Natural killer cell (primary cell): ENCODE measurements around the gene CHCHD4. TPM values are rescaled to one million over a fixed set of nuclear protein-coding genes. Genes with fewer than 3 reads are reported as not detected.

Source experiments
- ATAC-seq, 3 donors: fragments of 150-1000 bp in 2 of 3; fragments of 200-7000 bp in 1 of 3; cut with Tn5 transposase; 1 replicate in 1 of 3; 2 replicates in 2 of 3; pipeline ENCODE4 v1.10.0; 2021; ENCODE audit warnings: mild to moderate bottlenecking in 2 of 3, moderate library complexity in 2 of 3
- DNase-seq, 2 donors: peaks; one replicate each; pipeline versions ENCODE4 v3.0.0 to v3.0.0-alpha.2; 2013 to 2021; ENCODE audit warnings: mixed read lengths in 1 of 2
- H3K27ac ChIP-seq: one replicate; pipeline ENCODE4 v1.5.1; 2013; ENCODE audit warnings: mild to moderate bottlenecking, low read length
- H3K27me3 ChIP-seq: one replicate; pipeline ENCODE4 v1.6.1; 2013; ENCODE audit warnings: low read length; ENCODE audit not compliant: control insufficient read depth, insufficient read depth
- H3K36me3 ChIP-seq: one replicate; pipeline ENCODE4 v1.6.1; 2013; ENCODE audit warnings: low read length; ENCODE audit not compliant: control insufficient read depth, insufficient read depth
- H3K4me1 ChIP-seq: one replicate; pipeline ENCODE4 v1.6.1; 2013; ENCODE audit warnings: low read length; ENCODE audit not compliant: control insufficient read depth, insufficient read depth
- H3K4me3 ChIP-seq: one replicate; pipeline ENCODE4 v1.5.1; 2013; ENCODE audit warnings: low read length
- H3K9me3 ChIP-seq: one replicate; pipeline ENCODE4 v1.6.1; 2013; ENCODE audit warnings: low read length; ENCODE audit not compliant: control insufficient read depth, insufficient read depth
- H3K27ac Mint-ChIP-seq, 2 donors: one replicate each; pipeline ENCODE4 v1.8.0; 2022; ENCODE audit warnings: mild to moderate bottlenecking in 2 of 2, mixed read lengths in 2 of 2, moderate library complexity in 1 of 2
- H3K27me3 Mint-ChIP-seq, 2 donors: one replicate each; pipeline ENCODE4 v1.8.0; 2022; ENCODE audit warnings: low read depth in 2 of 2, mixed read lengths in 2 of 2
- H3K36me3 Mint-ChIP-seq: one replicate; pipeline ENCODE4 v1.8.0; 2022; ENCODE audit warnings: mixed read lengths
- H3K4me1 Mint-ChIP-seq, 2 donors: one replicate each; pipeline ENCODE4 v1.8.0; 2022; ENCODE audit warnings: mixed read lengths in 2 of 2
- H3K4me3 Mint-ChIP-seq: one replicate; pipeline ENCODE4 v1.8.0; 2022; ENCODE audit warnings: mild to moderate bottlenecking, moderate library complexity, mixed read lengths
- H3K9me3 Mint-ChIP-seq, 2 donors: one replicate each; pipeline ENCODE4 v1.8.0; 2022; ENCODE audit warnings: mixed read lengths in 2 of 2
- WGBS: methylation state at CpG from one replicate; pipeline ENCODE4 v1.1.7; 2013; ENCODE audit warnings: missing lambda C conversion rate; ENCODE audit not compliant: insufficient coverage; 5-methylcytosine and 5-hydroxymethylcytosine counted together
- intact Hi-C: fragments of 100-400 bp; cut with micrococcal nuclease; formaldehyde crosslinking; loops from one replicate; pipeline ENCODE4 v1.14.2; 2022
- total RNA-seq, 4 donors: library from RNA; stranded (reverse); fragments of 120-200 nt in 1 of 4; gene quantifications; one replicate each; pipeline versions ENCODE4 v1.2.3 to v1.2.4, GENCODE V29; 2013 to 2022
- TF ChIP-seq, protein P1 (sequence below): fragments of 200-600 bp; IDR thresholded peaks from one replicate; pipeline ENCODE4 v1.8.0; 2022; ENCODE audit warnings: antibody characterized with exemption

Gene CHCHD4
- total RNA-seq, 3 donors from 2014 or later (not counting 1 experiment from before 2014, with no cell fraction given): 2.1 to 4.3 (median 3.4) TPM

DNA sequence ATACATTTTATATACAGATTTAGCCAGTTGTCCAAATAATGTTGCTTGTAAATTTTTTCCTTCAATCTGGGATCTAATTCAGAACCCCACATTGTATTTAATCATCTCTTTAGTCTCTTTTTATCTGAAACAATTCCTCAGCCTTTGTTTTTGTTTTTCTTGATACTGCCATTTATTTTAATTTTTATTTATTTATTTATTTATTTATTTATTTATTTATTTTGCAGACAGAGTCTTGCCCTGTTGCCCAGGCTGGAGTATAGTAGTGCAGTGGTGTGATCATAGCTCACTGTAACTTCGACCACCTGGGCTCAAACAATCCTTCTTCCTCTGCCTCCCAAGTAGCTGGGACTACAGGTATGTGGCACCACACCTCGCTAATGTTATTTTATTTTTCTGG, 61.5 kb downstream of the CHCHD4 start:
- Mint-ChIP-seq H3K27ac (no peak overlapping the region), H3K4me3 (no peak overlapping the region), H3K9me3 (no peaks in the 10 kb centered on the region), H3K36me3 (no peaks in the 10 kb centered on the region), H3K27me3 (peaks cover 0 to 11% of the 10 kb centered on the region in 2 donors), H3K4me1 (peaks cover 0 to 4% of the 10 kb centered on the region in 2 donors)
- DNase-seq (no peak), ATAC-seq (no peak)
- no peaks in the 10 kb centered on the region for H3K27me3 ChIP-seq
- H3K27ac ChIP-seq: no peak overlapping the region
- intact Hi-C loops: no loop called here
- H3K9me3 ChIP-seq: no peaks in the 10 kb centered on the region
- H3K4me1 ChIP-seq: no peaks in the 10 kb centered on the region
- no CpG with 5 or more reads among the region's 2 CpGs for WGBS
- H3K4me3 ChIP-seq: no peak overlapping the region
- TF ChIP-seq, protein P1, sequence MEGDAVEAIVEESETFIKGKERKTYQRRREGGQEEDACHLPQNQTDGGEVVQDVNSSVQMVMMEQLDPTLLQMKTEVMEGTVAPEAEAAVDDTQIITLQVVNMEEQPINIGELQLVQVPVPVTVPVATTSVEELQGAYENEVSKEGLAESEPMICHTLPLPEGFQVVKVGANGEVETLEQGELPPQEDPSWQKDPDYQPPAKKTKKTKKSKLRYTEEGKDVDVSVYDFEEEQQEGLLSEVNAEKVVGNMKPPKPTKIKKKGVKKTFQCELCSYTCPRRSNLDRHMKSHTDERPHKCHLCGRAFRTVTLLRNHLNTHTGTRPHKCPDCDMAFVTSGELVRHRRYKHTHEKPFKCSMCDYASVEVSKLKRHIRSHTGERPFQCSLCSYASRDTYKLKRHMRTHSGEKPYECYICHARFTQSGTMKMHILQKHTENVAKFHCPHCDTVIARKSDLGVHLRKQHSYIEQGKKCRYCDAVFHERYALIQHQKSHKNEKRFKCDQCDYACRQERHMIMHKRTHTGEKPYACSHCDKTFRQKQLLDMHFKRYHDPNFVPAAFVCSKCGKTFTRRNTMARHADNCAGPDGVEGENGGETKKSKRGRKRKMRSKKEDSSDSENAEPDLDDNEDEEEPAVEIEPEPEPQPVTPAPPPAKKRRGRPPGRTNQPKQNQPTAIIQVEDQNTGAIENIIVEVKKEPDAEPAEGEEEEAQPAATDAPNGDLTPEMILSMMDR: no peak
- H3K36me3 ChIP-seq: no peaks in the 10 kb centered on the region

Other genes with a start within 250 kb of the CHCHD4 start
- under 1 TPM in 2 of 3 donors, not detected in 1; 0.18 to 0.45 TPM for gene WNT7A, start 244.8 kb downstream of the CHCHD4 start, total RNA-seq
- gene TMEM43, start 182 bp upstream of the CHCHD4 start, total RNA-seq: 10 to 100 TPM; 49.5 to 61.1 (median 54.1) TPM
- gene XPC, start 53.7 kb upstream of the CHCHD4 start, total RNA-seq: 10 to 100 TPM; 45.5 to 62.1 (median 50.0) TPM
- gene LSM3, start 53.9 kb upstream of the CHCHD4 start, total RNA-seq: 1 to 10 TPM; 7.6 to 9.1 (median 8.9) TPM